Cardiac septum (tissue), 1 donor: Measurements from ENCODE around the gene TECPR2. TPM values are rescaled to one million over a fixed set of nuclear protein-coding genes. Genes with fewer than 3 reads are reported as not detected.
A peak's percentile ranks its signal among the peaks of the same experiment; 100 is the strongest.

ENCODE experiments used
- DNase-seq: peaks from one replicate; pipeline ENCODE4 v3.0.0-alpha.2; 2020; ENCODE audit warnings: low spot score
- intact Hi-C: fragments of 100-400 bp; cut with DNase I; formaldehyde crosslinking; loops from one replicate; pipeline ENCODE4 v1.14.0; 2022
- total RNA-seq: library from RNA; stranded (reverse); fragmentation: NEBNext Ultra II Directional; extraction: Animal tissue kit (Norgen Biotek cat#: 25700); gene quantifications from one replicate; pipeline ENCODE4 v1.2.1, GENCODE V29; 2021
- donor health status: DM: no; HTN: no; CAD: no.

TECPR2 gene
- total RNA-seq, 1 donor from 2014 or later = 28.0 TPM

DNA sequence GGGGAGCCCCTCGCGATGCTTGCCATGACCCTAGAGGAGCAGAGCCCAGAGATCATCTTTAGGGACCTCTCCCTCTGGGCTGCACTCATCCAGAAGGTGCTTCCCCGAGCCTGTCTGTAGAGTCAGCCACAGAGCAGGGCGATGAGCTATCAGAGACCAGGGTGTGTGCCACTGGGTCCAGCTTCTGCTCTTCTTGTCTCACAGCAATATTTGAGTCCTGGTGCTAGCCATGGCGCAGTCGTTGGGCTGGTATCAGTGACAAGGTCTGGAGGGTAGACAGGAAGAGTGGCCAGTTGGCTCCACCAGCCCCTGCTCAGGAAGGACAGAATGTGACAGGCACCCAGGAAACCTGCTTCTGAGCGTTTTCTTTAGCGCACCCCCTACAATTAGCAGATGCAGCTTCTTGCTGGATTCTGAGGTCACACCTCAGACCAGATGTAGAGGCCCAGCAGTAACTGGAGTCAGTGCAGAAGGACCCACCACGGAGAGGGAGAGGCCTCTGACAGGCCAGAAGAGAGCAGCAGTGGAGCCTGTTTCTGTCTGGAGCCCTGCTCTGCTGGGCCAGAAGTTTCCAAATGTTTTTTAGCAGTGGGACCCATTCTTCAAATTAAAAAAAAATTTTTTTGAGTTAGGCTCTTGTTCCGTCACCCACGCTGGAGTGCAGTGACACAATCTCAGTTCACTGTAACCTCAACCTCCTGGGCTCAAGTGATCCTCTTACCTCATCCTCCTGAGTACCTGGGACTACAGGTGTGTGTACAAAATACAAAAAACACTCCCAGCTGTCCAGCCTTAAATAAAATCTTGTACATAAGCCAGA is 123.2 kb downstream of the TECPR2 start:
- DNase-seq = peak; percentile 39
- intact Hi-C loops = no loop called here

DNA sequence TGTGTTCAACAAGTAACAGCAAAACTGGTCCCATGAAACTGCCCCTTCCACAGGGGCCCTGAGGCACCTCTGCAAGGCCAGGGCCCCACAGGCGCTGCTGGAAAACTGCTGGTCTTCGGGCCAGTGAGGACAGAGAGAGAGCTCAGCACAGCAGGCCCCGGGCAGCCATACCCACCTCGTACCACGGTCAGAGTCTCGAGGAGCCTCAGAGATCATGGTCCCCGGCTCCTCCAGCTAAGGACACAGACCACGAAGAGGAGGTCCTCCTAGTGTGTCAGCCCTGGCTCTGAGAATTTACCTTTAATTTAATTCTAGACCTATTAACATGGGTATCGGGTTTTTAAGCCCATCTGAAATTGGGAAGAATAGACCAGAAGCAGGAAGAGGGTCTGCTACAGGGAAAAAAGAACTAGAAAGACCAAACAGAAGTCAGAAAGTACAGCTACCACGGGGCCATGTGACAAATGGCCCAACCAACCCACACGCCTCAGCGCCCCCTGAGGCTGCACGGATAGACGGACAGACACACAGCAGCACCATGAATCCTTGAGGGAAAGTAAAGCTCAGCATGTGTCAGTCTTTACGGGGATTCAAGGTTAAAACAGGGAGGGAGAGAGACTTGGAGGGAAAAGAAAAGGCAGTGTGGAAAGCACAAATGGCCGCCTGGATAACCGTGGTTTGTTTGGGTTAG is 123.9 kb downstream of the TECPR2 start:
- DNase-seq = peak; percentile 31
- intact Hi-C loops = no loop called here

DNA sequence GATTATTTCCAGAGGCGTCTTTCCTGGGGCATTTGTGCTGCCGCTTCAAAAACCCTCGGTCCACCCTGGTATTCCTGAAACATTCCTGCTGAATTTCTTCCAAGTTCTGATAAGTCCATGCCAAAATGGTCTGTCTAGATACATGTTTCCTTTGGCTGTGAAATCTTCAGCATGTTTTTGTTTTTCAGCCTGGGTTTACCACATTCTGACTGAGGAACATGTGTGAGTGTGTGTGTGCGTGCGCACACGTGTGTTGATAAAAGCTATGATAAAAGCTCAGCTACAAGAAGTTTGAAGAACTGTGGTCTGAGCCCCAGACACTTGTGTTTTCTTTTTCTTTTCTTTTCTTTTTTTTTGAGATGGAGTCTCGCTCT is 124.5 kb downstream of the TECPR2 start:
- DNase-seq = peak; percentile 22

DNA sequence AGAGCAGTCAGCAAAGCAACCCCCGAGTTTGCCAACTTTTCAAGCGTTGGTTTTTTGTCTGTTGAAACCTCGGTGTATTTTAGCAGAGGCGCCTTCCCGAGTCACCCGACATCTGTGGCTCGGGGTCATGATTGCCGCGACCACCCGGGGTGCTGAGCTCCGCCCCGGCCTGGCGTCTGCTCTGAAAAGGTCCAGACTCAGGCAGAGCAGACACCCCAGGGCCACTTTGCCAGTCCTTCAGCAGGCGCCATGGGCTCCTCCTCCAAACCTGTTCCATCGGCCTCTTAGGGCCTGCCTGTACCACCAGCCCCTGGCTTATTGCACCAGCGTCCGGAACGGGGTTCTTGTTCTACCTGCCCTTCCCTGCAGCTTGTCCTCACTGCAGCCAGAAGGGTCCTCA is 127.7 kb downstream of the TECPR2 start:
- DNase-seq = peak; percentile 65
- intact Hi-C loops = no loop called here

More for the DNA sequence above, 124.5 kb downstream of the TECPR2 start:
- intact Hi-C loops = no loop called here

DNA sequence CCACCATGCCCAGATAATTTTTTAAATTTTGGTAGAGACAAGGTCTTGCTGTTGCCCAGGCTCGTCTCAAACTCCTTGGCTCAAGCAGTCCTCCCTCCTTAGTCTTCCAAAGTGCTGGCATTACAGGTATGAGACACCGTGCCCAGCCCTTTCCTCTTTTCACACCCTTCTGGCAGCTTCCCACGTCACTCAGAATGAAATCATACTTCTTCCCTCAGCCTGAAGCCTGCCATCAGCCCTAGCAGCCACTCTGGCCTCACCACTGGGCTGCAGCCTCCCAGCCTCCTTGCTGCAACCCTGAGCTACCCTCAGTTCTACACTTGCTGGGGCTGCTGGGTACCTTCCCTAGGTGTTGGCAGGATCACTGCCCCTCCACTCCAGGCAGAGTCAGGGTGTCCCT is 128.6 kb downstream of the TECPR2 start:
- no peak for DNase-seq

DNA sequence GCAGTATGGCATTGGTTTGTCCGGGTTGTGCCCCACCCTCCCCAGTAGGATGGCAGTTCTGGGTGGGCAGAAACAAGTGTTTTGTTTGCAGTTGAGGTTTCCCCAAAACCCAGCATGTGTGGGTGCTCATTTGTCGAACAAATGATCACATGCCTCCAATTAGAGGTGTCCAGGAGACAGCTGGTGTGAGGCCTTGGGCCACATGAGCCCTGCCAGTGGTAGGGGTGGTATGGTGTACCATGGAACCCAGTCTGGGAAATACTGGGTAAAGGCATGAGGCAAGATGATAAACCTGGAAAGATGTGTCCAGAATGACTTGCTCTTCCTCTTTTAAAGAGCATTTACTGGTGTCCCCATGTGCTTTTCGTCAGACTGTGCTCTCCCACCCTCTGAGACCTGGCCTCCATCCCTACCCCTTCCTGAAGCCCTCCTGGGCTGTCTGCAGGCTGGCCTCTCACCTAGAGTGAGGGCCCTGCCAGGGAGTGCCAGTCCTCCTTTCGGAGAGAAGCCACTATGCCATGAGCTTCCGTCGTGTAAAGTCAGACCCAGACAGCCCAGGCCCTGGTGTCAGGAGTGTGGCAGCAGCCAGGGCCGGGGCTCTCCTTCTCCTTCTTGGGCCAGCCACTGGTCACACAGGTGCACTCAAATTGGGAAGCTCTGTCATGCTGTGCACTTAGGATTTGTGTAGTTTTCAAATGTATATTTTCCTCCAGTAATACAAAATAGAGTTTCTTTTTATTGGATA is 129.2 kb downstream of the TECPR2 start:
- intact Hi-C loops = no loop called here
- peak; percentile 44 for DNase-seq

More for the DNA sequence above, 128.6 kb downstream of the TECPR2 start:
- intact Hi-C loops = no loop called here

DNA sequence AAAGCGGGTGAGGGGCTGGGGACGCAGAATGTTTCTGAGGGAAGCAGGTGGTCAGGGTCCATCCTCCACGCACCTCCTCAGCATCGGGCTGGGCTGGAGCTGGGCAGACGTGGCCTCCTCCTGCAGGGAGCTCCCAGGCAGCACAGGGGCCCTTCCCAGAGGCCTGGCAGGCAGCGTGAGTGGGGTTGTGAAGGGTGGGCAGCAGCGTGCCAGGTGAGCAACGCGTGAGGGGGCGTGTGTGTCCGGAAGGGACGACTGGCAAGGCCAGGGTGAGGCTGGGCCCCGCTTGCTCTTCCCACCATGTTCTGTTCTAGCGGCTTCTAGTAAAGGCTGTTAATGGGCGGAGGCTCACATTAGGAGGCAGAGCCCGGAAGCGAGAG is 129.8 kb downstream of the TECPR2 start:
- peak; percentile 50 for DNase-seq
- intact Hi-C loops = no loop called here

DNA sequence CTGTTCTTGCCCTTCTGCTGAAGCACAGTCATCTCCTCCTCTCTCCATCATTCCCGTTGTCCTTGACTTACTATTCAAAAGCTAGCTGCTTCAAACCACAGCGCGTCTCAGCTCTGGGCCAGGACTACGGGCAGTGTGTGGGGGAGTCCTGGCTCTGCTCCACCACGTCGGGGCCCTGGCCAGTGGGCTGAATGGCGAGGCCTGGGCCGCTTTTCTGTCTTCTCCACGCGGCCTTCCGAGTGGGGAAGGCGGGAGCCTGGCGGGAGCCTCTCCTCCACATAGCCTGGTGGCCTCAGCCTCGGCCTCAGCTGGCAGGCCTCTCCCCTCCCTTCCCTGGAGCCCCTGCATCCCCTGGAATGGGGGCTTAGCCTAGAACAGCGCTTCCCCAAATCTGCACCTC is 130.4 kb downstream of the TECPR2 start:
- intact Hi-C loops = no loop called here
- DNase-seq = peak; percentile 47

DNA sequence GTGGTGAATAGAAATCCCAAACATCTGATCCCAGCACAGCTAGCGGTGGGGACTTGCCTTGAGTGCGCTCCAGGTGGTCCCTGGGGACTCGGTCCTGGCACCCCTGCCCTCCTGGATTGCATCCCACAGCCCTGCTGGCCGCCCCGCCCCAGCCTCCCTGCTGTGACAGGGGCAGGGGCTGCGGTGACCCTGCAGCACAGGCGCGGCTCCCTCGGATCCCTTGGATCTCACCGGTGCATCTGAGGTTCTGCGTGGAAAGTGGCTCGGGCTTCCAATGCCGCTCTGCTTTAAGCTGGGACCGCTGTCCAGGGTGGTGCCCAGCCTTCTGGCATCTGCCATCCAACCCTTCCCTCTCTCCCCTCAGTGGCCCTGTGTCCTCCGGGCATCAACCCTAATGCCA is 130.8 kb downstream of the TECPR2 start:
- intact Hi-C loops = no loop called here

DNA sequence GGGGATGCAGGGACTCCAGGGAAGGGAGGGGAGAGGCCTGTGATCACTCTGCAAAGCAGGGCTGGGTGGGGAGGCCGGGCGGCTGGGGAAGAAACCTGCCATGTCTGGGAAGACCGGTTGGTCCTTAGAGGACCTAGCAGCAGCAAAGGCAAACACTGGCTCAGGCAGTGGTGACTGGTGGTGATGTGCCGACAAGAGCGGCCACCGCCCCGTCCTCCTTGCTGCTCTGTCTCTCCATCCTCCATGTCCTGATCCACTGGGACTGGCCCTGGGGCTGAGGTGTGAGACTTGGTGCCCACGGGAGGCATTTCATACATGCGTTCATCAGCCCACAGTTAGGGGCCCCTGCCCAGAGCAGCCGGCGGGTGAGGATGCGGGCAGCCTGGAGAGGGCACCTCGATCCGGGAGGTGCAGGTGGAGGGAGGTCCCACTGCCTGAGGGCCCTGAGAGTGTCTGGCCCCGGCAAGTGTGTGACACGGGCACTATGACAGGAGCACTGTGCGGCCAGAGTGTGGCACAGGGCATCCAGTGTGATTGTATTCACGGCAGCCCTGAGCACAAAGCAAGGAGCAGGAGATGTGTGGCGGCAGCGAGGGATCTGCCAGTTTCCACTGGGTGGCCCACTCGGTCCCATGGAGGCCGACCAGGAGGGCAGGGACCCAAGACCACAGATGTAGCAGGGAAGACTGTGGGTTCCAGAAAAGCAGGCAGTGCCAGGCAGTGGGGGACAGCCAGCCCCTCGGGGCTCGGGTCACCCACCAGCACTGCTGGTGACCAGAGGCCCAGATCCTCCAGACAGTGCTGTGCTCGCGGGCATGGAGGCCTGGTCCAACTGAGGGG is 133.0 kb downstream of the TECPR2 start:
- intact Hi-C loops = no loop called here
- no peak for DNase-seq

More for the DNA sequence above, 130.8 kb downstream of the TECPR2 start:
- peak; percentile 46 for DNase-seq

DNA sequence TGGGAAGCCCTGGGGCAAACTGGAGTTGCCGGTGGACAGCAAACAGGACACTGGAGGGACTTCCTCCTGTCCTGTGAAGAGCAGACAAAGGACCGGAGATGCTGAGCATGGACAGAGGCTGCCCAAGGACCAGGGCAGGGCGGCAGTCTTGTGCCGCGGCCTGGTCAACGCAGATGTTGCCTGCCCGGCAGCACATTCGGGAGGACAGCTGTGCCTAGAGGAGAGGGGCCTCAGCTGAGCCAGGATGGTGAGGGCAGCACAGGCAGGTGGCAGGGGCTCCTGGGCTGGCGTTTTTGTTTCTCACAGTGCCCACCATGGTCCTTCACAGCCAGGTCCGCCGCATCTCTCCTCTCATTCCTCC is 133.6 kb downstream of the TECPR2 start:
- no peak for DNase-seq
- intact Hi-C loops = no loop called here

DNA sequence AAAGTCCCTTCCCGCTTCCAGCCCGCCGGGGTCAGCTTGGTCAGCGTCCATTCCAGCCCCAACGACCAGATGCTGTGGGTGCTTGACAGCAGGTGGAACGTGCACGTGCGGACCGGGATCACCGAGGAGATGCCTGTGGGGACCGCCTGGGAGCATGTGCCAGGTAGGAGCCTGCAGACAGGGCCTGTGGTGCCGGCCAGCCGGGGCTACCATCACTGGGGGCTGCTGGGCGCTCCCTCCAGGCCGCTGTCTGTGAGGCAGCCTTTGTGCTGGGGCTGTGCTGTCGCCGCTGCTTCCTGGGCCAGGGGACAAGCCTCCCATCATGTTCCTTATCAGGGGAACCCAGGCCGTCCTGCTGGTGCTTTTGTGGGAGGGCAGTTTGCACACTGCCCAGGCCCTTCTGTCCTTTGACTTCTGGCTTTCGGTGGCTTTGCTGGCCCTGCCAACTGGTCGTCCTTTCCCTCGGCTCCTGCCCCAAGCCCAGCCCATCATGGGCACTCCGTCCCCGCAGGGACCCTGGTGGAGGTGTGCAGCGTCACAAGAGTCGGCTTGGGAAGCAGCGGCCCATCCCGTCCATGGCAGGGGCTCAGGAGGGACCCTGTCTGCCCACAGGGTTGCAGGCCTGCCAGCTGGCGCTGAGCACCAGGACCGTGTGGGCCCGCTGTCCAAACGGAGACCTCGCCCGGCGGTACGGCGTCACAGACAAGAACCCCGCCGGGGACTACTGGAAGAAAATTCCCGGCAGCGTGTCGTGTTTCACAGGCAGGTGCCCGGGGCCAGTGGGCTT is 134.4 kb downstream of the TECPR2 start:
- DNase-seq = no peak
- intact Hi-C loops = no loop called here

DNA sequence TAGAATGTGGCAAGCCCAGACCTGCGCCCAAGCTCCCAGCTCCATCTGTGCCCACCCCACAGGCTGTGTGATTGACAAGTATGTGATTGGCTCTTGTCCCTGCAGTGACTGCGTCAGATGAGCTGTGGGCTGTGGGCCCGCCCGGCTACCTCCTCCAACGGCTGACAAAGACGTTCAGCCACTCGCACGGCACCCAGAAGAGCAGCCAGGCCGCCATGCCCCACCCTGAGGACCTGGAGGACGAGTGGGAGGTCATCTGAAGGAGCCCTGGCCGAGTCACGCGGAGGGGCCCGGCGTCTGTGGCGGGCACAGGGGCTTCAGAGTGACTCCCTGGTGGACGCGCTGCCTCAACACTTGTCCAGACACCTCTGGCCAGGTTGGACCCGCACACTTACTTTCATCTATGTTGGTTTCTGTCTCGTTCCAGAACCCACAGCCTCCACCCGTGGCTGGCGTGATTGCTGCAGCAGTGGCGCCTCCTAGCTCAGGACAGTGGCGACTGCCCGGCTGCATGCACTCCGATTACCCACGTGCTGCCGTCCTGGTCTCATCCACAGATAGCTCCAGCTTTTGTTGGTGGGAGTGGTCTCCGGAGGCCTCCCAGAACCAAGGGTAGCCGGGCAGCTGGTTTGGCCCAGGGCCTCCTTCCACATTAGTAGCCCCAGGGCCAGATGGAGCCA is 135.4 kb downstream of the TECPR2 start:
- intact Hi-C loops = no loop called here
- DNase-seq = no peak

DNA sequence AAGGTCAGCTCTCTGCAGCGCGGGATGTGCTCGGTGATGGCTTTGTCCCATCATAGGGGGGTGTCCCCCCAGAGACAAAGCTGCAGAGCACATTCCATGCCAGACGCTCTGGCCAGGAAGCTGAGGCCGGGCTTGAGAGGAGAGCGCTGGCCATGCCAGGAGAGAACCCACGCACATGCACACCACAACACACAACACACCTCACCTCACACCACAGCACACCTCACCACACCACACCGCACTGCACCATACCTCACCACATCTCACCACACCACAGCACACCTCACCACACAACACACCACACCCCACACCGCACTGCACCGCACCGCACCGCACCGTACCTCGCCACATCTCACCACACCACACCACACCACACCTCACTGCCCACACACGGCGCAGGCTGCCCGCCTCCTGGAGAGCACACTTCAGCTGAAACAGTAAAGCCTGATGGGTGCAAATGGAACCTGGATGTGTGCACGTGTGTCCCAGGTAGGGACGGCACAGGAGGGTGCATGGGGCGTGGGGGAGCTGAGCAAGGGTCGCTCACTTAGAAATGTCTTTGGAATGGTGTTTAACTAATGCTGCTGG is 136.0 kb downstream of the TECPR2 start:
- intact Hi-C loops = no loop called here
- DNase-seq = no peak

DNA sequence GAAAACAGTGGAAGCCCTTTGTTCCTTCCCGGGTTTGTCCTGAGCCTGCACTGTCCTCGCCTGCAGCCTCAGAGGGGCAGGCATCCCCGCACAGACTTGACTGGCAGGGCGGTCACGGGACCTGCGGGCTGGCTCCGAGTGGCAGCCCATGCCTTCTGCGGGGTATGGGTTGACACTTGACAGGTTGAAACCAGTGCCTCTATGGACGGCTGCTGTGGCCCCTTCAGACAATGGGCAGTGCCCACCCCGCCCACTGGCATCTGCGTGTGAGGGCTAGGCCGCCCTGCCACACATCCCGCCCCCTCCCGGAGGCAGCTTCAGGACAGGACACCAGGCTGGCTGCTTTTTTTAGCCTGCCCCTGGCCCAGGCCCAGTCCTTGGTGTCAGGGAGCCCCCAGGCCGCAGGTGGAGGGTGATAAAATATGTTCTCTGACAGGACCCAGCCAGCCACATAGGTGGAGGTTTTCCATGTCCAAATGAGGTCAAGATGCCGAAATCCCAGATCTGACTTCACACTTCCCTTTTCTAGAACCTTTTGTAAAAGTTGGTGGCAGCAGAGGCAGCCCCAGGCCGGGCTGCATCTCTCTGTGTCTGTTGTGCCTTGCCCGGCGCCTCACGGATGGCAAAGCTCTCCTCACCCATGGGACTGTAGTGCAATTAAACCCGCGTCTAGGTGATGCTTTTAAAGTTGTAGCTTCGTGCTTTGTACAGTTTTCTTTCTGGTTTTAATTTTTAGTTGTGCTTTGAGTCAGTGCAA is 136.8 kb downstream of the TECPR2 start:
- intact Hi-C loops = no loop called here

DNA sequence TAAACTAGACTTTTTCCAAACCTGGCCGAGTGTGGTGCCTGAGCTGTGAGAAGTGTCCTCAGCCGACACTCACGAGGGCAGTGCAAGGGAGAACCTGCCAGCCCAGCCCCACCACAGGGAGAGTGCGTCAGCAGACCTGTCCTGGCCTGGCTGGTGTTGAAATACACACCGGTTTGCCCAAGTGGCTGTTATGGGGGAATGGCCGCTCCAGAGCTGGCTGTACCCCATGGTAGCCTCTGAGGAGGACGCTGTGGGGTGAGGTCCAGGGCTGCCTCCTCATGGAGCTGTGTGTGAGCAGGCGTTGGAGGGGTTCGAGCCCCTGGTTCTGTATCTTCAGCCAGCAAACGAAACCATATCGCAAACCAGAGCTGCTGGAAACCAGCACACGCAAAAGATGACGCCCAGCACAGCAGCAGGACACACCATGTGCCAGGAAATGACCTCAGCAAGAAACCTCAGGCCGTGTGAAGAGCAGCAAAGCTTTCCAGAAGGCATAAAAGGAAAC is 137.5 kb downstream of the TECPR2 start:
- intact Hi-C loops = no loop called here
- no peak for DNase-seq

More for the DNA sequence above, 136.8 kb downstream of the TECPR2 start:
- peak; percentile 85 for DNase-seq

DNA sequence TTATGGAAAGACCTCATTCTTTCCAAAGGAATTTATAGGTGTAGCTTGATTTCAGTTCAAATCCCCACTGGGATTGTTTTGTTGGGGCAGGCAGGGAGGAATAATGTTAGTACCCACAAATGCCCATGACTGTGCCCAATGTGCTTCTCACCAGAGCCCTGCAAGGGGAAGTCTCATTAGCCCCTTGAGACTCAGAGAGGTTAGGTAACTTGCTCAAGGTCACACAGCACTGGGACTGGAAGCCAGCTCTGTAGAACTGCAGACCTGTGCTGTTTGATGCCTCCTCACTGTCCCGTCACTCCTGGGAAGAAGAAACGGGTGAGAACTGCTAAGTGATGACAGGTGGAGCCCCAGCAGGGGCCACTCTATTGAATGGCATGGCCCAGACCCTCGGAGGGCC is 138.0 kb downstream of the TECPR2 start:
- intact Hi-C loops = no loop called here
- DNase-seq = no peak
